Gastroesophageal sphincter (tissue), 4 donors: Measurements from ENCODE around the gene CABP7. TPM values are rescaled to one million over a fixed set of nuclear protein-coding genes. Genes with fewer than 3 reads are reported as not detected.

Source experiments
- ATAC-seq: fragments of 150-250 bp; one replicate; pipeline ENCODE4 v1.9.1; 2016; ENCODE audit warnings: mild to moderate bottlenecking, moderate library complexity
- H3K27ac ChIP-seq, 4 donors: fragments of 200-600 bp; sonication (generic) in 3 of 4; 1 replicate in 3 of 4; 2 replicates in 1 of 4; pipeline ENCODE4 v1.5.1; 2016 to 2019
- H3K27me3 ChIP-seq: fragments of 200-600 bp; sonication (generic); one replicate; pipeline ENCODE4 v1.5.1; 2019
- H3K36me3 ChIP-seq, 2 donors: fragments of 200-600 bp; sonication (generic); one replicate each; pipeline ENCODE4 v1.5.1; 2019; ENCODE audit warnings: control low read depth in 1 of 2
- H3K4me1 ChIP-seq, 3 donors: fragments of 200-600 bp; sonication (generic); 1 replicate in 2 of 3; 2 replicates in 1 of 3; pipeline ENCODE4 v1.5.1; 2016 to 2019; ENCODE audit warnings: control low read depth in 2 of 3
- H3K4me3 ChIP-seq, 2 donors: fragments of 200-600 bp; sonication (generic); one replicate each; pipeline ENCODE4 v1.5.1; 2019; ENCODE audit warnings: mild to moderate bottlenecking in 1 of 2, moderate library complexity in 1 of 2
- H3K9me3 ChIP-seq, 3 donors: fragments of 200-600 bp; sonication (generic); one replicate each; pipeline ENCODE4 v1.5.1; 2017 to 2019; ENCODE audit warnings: control low read depth in 2 of 3
- EP300 ChIP-seq: sonication (generic); formaldehyde crosslinking; IDR thresholded peaks from one replicate; pipeline ENCODE4 v1.6.1; 2017; ENCODE audit warnings: antibody characterized with exemption, mild to moderate bottlenecking
- POLR2A ChIP-seq, 2 donors: fragments of 450-650 bp; IDR thresholded peaks; one replicate each; pipeline ENCODE4 v1.6.1; 2017; ENCODE audit warnings: antibody characterized with exemption in 2 of 2, mild to moderate bottlenecking in 2 of 2, moderate library complexity in 1 of 2
- POLR2AphosphoS5 ChIP-seq: sonication (generic); formaldehyde crosslinking; IDR thresholded peaks from one replicate; pipeline ENCODE4 v1.6.1; 2017; ENCODE audit warnings: antibody characterized with exemption
- WGBS, 2 donors: methylation state at CpG; one replicate each; pipeline ENCODE4 v1.1.5; 2018; ENCODE audit warnings: low coverage in 1 of 2; 5-methylcytosine and 5-hydroxymethylcytosine counted together
- total RNA-seq, 4 donors: library from RNA; depleted of rRNA; stranded (reverse); fragments of >200 nt; gene quantifications; one replicate each; pipeline ENCODE4 v1.1.0, GENCODE V29; 2016
- TF ChIP-seq, protein P1 (sequence below), 4 experiments: fragments of 200-600 bp in 2 of 4; fragments of 450-650 bp in 2 of 4; sonication (generic) in 1 of 4; IDR thresholded peaks; one replicate each; pipeline ENCODE4 v1.5.1; 2017 to 2019; ENCODE audit warnings: antibody characterized with exemption in 4 of 4, mild to moderate bottlenecking in 2 of 4, moderate library complexity in 2 of 4

The CABP7 gene
- total RNA-seq: under 1 TPM in 3 of 4 donors, not detected in 1; 0.27 to 0.62 (median 0.32) TPM

DNA sequence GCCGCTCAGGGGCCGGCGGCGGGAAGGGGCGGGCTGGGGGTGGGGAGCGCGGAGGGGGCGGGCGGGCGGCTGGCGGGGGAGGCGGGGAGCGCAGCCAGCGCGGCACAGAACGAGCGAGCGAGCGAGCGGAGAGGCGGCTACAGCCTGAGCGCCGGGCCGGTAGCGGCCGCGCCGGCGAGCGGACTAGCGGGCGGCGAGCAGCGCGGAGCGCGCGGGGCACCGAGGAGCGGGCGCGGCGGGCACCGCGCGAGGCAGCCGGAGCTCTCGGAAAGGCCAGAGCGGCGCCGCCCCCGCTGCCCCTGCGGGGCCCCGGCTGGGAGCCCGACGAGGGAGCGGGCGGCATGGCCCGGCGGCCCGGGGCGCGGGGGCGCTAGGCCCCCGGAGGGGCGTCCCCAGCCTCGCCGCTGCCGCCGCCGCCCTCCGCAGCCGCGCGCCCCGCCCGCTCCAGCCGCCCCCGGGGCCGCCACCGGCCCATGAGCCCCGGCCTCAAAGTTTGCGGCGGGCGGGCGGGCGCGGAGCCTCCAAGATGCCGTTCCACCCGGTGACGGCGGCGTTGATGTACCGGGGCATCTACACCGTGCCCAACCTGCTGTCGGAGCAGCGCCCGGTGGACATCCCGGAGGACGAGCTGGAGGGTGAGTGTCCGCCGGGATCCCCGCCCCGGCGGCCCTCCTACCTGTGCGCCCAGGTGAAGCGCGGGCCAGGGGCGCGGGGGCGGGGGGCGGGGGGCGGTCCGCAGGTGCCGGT lies at the start of gene CABP7:
Gene CABP7, plus strand, starts transcription at position 105 of the 747 bp plus-strand sequence. Its CDS starts 422 bp downstream, at position 527.
- WGBS, 2 donors: no CpG with 5 or more reads among the region's 115 CpGs
- no peak for ATAC-seq
- Histone ChIP-seq H3K4me1 (peaks cover 0 to 18% (median 5%) of the 10 kb centered on the region in 3 donors), H3K27ac (no peak within 1 kb of the TSS), H3K36me3 (no peaks in the 10 kb centered on the region), H3K9me3 (no peaks in the 10 kb centered on the region), H3K4me3 (peak within 1 kb of the TSS in 1 of 2 donors; percentile 44), H3K27me3 (peaks cover 81% of the 10 kb centered on the region)
- TF ChIP-seq EP300 (no peak), POLR2AphosphoS5 (no peak), POLR2A (IDR thresholded peaks at IDR 0.05) (no peak)
- TF ChIP-seq, protein P1, sequence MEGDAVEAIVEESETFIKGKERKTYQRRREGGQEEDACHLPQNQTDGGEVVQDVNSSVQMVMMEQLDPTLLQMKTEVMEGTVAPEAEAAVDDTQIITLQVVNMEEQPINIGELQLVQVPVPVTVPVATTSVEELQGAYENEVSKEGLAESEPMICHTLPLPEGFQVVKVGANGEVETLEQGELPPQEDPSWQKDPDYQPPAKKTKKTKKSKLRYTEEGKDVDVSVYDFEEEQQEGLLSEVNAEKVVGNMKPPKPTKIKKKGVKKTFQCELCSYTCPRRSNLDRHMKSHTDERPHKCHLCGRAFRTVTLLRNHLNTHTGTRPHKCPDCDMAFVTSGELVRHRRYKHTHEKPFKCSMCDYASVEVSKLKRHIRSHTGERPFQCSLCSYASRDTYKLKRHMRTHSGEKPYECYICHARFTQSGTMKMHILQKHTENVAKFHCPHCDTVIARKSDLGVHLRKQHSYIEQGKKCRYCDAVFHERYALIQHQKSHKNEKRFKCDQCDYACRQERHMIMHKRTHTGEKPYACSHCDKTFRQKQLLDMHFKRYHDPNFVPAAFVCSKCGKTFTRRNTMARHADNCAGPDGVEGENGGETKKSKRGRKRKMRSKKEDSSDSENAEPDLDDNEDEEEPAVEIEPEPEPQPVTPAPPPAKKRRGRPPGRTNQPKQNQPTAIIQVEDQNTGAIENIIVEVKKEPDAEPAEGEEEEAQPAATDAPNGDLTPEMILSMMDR (IDR thresholded peaks at IDR 0.05): no peak

DNA sequence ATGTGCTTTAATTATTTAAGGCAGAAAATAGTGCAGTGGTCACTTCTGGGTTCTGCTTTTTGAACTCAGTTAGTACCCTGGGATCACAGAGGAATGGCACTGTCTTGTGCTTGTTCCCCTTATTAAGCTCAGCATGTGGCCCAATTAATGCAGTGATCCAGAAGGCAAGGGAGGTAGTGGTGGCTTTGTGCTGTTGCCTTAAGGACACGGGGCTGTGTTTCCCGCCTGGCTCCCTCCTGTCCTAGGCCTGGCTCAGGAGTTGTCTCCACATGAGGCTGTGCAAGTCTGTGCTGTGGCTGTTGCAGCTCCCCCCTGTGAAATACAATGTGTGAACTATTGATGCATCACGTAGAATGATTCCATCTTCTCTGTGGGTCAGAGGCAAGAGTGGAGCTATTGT lies 49.2 kb upstream of the CABP7 start:
- H3K27ac ChIP-seq: no peak overlapping the region
- no peaks in the 10 kb centered on the region for H3K27me3 ChIP-seq
- peaks cover 0 to 99% of the 10 kb centered on the region in 2 donors for H3K36me3 ChIP-seq
- TF ChIP-seq POLR2A (IDR thresholded peaks at IDR 0.05) (no peak), EP300 (no peak), POLR2AphosphoS5 (no peak)
- TF ChIP-seq, protein P1 (IDR thresholded peaks at IDR 0.05): no peak
- ATAC-seq: no peak
- H3K9me3 ChIP-seq: no peaks in the 10 kb centered on the region
- WGBS, 2 donors: 100% methylated on average over 1 of the region's 3 CpGs; no CpG with 5 or more reads in 1 of the 2 donors
- H3K4me1 ChIP-seq: no peaks in the 10 kb centered on the region
- H3K4me3 ChIP-seq: no peak overlapping the region

DNA sequence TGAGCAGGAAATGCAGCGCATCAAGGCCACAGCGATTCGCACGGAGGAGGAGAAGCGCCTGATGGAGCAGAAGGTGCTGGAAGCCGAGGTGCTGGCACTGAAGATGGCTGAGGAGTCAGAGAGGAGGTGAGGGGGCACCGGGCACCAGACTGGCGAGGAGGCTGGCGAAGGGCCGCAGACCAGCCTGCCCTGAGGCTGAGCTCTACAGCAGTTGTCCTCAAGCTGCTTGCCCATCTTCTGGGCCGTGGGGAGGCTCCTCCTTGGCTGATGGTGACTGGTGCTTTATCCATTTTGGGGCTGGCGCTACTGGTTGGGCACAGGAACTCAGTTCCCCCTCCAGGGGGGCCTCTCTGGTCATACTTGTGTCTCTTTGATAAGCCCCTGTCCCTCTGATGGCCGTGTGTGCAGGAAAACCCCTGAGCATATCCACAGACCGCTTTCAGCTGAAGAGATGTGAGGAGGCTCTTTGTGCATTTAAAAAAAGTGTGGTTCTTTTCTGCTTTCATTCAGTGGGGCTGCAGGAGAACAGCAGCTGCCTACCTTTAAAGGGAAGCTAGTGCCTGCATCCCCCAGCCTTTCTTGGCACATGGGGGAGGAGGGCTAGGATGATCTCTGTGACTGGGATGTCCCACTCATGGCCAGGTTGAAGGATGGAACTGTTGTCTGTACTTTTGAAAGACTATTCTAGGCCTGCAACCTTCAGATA lies 46.3 kb upstream of the CABP7 start:
- TF ChIP-seq POLR2AphosphoS5 (no peak), EP300 (no peak), POLR2A (IDR thresholded peaks at IDR 0.05) (no peak)
- TF ChIP-seq, protein P1 (IDR thresholded peaks at IDR 0.05): no peak
- no peaks in the 10 kb centered on the region for H3K9me3 ChIP-seq
- H3K27ac ChIP-seq: no peak overlapping the region
- no peaks in the 10 kb centered on the region for H3K4me1 ChIP-seq
- H3K27me3 ChIP-seq: no peaks in the 10 kb centered on the region
- H3K36me3 ChIP-seq: peaks cover 0 to 100% of the 10 kb centered on the region in 2 donors
- no peak for ATAC-seq
- WGBS, 2 donors: 91 to 93% methylated on average over 7 to 12 of the region's 14 CpGs
- no peak overlapping the region for H3K4me3 ChIP-seq

DNA sequence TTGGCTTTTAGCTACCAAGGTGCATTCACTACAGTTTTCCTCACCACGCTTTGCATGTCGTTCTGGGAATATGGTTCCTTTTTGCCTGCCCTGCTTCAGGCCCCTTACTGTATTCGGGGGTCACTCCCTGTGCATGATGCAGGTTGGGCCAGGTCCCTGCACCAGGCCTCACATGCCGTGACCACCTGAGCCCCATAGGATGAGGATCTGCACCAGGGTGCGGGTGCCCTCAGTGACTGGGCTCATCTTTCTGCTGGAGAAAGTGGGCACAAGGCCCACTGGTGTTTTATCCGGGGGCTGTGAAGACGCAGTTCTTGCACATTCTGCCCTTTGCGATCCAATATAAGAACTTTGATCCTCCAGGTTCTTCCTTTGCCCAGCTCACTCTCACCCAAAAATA lies 45.7 kb upstream of the CABP7 start:
- Histone ChIP-seq H3K27ac (no peak overlapping the region), H3K4me3 (no peak overlapping the region), H3K27me3 (no peaks in the 10 kb centered on the region), H3K9me3 (no peaks in the 10 kb centered on the region), H3K4me1 (no peaks in the 10 kb centered on the region), H3K36me3 (peaks cover 0 to 100% of the 10 kb centered on the region in 2 donors)
- TF ChIP-seq, protein P1 (IDR thresholded peaks at IDR 0.05): no peak
- TF ChIP-seq EP300: no peak
- TF ChIP-seq POLR2AphosphoS5: no peak
- TF ChIP-seq POLR2A (IDR thresholded peaks at IDR 0.05): no peak
- ATAC-seq: no peak
- WGBS, 2 donors: 86% methylated on average over 4 of the region's 8 CpGs; no CpG with 5 or more reads in 1 of the 2 donors
